GM21447 (cell line): ENCODE results near the gene PROM2.

Experiments used
- ATAC-seq: cut with Tn5 transposase; IDR thresholded peaks from one replicate; pipeline ENCODE4 v1.9.1; 2021; ENCODE audit not compliant: unreplicated experiment

PROM2 gene

GRCh38 chr2:95305380-95306061 lies 31.3 kb downstream of the PROM2 start:
- no peak for ATAC-seq

DNA sequence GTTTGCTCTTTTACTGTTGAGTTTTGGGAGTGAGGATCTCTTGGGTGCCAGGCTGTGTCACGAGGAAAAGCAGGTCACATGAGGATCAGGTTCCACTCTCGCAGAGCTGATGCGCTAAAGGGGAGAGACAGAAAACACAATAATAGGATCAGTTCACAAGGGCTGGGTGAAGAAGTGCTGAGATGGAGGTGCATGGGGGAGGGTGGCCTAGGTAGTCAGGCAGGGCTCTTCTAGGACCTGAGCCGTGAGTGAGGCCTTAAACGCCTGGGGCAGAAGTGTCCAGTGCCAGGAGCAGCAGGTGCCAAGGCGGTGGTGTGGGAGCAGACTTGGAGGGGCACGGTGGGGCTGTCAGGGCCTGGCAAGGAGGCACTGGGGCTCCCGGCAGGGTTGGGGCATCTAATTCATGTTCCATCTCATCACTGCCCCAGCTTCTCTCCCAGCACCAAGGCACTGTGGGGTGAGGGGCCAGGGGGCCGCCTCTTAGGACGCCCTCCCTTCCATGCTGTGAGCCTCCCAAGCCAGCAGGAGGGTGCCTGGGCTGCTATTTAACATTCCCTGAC lies 32.2 kb downstream of the PROM2 start:
- no peak for ATAC-seq

- ATAC-seq = no peak
Observed at GRCh38 chr2:95307036-95307435, 32.8 kb downstream of the PROM2 start.

GRCh38 chr2:95307878-95308277 lies 33.6 kb downstream of the PROM2 start:
- no peak for ATAC-seq

GRCh38 chr2:95308426-95308990 lies 34.3 kb downstream of the PROM2 start:
- ATAC-seq = no peak

DNA sequence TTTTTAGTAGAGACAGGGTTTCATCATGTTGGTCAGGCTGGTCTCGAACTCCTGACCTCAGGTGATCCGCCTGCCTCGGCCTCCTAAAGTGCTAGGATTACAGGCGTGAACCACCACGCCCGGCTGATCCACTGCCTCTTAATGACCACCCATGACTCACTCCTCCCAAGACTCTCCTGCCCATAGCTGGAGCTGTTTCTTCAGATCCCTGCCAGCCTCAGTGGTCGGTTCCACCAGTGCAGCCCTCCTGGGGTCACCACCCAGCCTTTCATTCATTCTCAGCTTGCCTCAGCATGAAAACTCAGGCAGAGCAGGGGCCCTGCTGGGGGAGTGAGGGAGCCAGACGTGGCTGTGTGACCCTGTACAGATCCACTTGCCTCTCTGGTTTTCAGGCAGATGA lies 35.4 kb downstream of the PROM2 start:
- ATAC-seq = no peak

GRCh38 chr2:95310216-95310615 lies 36.0 kb downstream of the PROM2 start:
- no peak for ATAC-seq

DNA sequence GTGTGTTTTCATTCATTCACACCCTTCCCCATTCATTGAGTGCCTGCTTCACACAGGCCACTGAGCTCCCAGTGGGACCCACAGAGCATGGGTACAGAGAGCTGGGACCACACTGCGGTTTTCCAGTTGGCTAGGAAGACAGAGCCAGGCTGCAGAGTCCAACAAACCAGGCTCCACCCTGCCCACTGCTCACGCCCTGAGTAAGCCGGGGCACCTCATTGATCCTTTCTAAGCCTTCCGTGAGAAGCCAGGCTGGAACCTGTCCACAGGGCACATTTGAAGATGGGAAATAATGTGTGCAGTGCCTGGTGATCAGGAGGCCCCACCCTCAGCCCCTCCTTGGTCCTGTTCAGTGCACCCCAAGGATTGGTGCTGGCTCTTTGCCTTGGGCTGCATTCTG lies 36.4 kb downstream of the PROM2 start:
- no peak for ATAC-seq

- ATAC-seq = no peak
Observed at GRCh38 chr2:95311815-95312542, 37.7 kb downstream of the PROM2 start.

DNA sequence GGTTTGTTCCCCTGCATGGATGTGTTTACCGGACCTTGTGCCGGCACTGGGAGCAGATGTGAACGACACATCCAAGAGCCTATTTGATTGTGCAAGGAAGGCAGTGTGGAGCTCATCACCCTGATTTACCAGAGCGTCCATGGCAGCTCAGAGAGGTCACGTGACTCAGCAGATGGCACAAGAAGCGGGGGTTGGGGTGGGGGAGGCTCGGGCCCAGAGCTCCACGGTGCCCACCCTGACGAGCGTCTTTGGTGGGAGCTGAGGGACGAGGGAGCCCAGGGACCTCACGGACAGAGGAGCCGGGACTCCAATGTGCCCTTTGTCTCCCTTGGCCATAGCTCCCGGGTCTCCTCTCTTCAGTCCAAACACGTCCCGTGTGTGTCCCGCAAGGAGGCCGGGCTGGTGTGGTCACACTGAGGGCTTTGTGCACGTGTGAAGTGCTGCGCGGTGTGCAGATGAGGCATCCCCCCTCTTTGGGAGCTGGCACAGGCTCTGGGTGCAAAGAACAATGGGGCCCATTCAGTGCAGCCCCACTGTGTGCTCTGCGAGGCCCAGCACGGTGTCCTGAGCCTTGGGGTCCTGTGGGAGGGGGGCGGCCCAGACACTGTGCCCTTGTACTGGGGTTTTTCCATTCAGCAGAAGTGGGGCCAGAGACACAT lies 38.4 kb downstream of the PROM2 start:
- no peak for ATAC-seq

DNA sequence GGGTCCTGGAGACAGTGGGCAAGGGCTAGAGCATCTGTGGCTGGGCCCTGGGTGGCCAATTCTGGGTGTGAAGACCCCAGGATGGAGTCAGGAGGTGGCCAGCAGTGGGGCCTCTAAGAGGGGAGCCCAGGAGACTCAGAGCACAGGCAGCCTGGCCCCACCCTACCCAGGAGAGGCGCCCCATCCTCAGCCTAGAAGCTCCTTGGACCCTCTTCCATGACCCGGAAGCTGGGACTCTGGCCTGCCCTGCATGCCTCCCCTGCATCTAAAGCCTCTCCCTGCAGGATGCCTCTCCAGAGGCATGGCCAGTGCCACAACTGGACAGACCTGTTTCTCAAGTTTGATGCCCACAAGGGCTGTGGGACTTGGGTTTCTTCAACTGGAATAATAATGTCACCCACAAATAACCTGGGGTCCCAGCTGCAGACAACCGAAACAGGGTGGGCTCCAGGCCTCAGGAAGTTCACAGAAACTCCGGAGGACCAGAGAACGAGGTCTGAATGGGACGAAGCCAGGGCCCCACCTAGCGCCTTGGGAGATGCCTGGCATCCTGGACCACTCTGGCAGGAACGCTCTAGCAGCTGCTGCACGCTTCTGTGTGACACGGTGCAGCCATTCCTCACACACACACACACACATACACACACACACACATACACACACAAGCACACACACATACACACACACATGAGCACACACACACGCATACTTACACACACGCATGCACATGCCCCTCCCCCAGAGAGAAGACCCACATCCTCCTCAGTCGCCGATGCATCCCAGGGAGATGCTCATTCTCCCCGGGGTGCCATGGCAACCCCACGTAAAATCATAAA lies 39.3 kb downstream of the PROM2 start:
- ATAC-seq = no peak

DNA sequence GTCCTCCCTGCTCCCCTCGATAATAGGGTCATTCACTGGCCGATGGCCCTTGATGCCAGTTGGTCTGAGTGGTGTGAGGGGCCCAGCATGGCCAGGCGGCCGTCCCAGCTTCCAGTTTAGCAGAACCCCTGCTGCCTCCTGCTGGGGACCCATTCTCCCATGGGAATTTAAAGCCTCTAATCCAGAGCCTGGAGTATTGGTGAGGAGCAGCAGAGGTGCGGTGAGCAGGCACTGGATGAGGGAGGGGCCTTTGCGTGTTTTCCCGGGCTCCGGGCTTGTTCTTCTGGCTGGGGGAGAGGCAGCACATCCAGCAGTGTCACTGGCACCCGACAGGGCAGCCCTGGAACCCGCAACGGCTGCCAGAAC lies 40.3 kb downstream of the PROM2 start:
- no peak for ATAC-seq

- ATAC-seq = no peak
Observed at GRCh38 chr2:95314964-95315611, 40.8 kb downstream of the PROM2 start.

DNA sequence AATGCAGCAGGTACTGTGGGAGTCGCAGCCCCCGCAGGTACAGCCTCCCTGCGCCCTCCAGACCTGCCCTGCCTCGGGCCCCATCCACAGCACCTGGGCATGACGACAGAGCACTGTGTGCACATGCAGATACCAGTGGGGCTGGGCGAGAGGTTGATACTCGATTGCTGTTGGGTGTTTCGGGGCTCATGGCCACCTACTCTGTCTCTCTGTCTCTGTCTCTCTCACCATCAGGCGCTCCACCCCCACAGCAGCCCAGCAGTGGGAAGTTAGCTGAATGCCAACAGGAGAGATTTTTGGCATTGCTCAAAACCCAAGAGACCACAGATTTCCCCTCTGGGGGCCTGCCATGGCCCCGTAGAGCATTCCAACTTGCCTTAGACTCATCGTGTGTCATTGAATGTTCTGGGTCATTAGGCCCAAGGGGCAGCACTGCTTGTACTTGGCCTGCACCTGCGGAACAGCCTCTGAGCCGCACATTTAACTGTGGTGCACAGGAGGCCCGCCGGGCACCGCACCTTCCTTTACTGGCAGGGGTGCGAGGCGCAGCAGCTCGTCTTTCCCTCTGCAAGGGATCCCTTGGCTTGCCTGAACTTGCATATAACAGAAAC lies 41.7 kb downstream of the PROM2 start:
- ATAC-seq = no peak

DNA sequence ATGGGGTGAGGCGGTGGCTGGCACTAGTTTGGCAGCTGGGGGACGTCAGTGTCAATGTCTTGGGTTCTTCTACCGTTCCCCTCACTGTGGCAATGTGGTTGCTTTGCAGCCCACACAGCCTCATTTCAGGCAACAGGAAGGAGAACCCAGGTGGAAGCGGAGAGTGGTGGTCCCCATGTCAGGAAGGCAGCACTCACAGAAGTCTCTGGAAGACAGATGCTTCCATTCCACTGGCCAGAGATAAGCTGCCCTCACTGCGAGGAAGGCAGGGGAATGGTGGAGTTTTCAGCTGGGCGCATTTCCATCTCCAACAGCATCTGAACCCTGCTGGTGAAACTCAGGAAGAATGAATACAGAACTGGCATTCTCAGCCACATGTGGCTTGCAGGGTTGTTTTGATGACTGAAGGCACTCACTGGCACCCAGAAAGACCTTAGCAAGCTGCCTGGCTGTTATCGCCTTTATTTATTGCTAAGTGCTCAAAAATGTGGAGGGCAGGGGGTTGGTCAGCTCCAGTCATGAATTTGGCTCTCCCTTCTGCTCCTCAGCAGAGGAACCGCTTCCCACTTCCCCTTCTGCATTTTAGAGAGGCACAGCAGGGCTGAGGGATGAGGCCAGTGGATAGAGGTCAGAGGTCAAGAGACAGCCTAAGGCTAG lies 42.3 kb downstream of the PROM2 start:
- ATAC-seq = no peak

- no peak for ATAC-seq
Observed at GRCh38 chr2:95317123-95317500, 42.9 kb downstream of the PROM2 start.

DNA sequence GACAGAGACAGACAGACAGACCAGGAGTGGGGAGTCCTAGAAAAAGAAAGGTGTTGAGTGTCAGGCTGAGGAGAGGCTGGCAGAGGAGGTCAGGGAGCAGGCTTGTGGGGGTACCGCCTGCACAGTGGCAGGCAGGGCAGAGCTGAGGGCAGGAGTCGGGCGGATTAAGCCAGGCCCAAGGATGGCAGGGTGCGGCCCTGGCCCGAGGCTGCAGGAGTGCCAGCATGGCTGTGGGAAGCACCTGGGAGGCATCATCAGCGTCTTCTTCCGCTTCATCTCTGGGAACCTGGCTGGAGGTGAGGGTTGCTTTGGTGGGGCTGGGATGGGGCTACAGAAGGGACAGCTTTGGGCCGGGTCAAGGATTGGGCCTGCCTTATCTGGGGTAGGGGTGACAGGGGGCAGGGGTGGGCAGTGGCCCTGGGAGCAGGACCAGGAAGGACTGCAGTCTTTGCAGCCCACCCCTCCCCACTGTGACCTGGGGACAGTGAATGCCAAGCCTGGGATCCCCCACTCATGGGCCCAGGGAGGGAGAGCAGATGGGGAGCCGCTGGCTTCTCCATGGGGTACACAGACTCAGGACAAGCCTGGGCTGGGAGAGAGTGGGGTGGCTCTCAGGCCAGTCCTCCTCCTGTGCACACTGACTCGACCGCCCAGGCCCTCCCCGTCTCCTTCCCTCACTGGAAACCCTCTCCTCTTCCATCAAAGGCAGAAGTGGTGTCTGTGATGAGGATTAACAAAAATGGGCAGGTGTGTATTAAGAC lies 43.6 kb downstream of the PROM2 start:
- ATAC-seq = no peak

- no peak for ATAC-seq
Observed at GRCh38 chr2:95318431-95319220, 44.4 kb downstream of the PROM2 start.
